Frontal cortex (tissue), 4 donors: ENCODE results near the gene RRP1. TPM values are rescaled to one million over a fixed set of nuclear protein-coding genes. Genes with fewer than 3 reads are reported as not detected.

Experiments used
- DNase-seq, 2 donors: peaks; one replicate each; pipeline ENCODE4 v3.0.0; 2012; ENCODE audit warnings: low spot score in 2 of 2
- FAIRE-seq: peaks from 2 replicates; lab custom pipeline; 2012; peaks lifted over from hg19 to GRCh38; lab: Jason Lieb, UNC
- total RNA-seq: library from RNA; depleted of rRNA; stranded (reverse); fragments of >200 nt; gene quantifications from one replicate; pipeline ENCODE4 v1.2.3, GENCODE V29; 2014
- donor health status: control.
- donor health status: control.
- donor health status: control.

The RRP1 gene
- total RNA-seq, result 13.9 TPM

GRCh38 chr21:43789276-43790009 lies at the start of gene RRP1:
Gene RRP1, plus strand, starts transcription at chr21:43789577. Its CDS starts 53 bp downstream, at chr21:43789630.
- FAIRE-seq (no peak), DNase-seq (peak; percentile 99)

- FAIRE-seq, result no peak
- no peak for DNase-seq
Measured at GRCh38 chr21:43739621-43740435, 49.5 kb upstream of the RRP1 start.

DNA sequence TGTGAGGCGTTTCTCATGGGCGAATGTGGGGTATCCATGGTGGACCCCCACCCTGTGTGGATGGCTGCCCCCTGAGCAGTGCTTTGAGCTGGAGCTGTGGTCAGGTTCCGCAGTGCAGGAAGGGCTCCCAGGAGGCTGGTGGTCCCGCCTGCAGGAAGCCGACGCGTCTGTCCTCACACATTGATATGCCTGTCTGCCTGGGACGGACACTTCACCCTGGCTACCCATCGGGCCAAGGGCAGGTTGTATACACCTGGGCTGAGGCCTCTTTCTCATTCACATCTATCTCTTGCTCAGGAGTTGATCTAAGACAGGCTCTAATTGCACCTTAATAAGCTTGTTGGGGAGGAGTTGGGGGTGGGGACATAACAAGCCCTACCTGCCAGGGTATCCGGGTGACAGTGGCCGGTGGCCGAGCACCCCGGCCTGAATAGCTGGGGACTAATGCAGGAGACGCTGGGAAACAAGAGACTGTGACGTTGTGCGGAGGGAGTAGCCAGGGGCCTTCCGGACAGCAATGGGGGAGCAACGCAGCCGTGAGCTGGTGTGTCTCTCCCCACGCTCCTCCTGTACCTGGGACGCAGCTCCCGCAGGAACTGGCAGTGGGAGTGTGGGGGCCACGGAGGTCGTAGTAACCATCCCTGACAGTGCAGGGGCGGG lies 48.8 kb upstream of the RRP1 start:
- FAIRE-seq (no peak), DNase-seq (peak; percentile 67 to 82)

DNA sequence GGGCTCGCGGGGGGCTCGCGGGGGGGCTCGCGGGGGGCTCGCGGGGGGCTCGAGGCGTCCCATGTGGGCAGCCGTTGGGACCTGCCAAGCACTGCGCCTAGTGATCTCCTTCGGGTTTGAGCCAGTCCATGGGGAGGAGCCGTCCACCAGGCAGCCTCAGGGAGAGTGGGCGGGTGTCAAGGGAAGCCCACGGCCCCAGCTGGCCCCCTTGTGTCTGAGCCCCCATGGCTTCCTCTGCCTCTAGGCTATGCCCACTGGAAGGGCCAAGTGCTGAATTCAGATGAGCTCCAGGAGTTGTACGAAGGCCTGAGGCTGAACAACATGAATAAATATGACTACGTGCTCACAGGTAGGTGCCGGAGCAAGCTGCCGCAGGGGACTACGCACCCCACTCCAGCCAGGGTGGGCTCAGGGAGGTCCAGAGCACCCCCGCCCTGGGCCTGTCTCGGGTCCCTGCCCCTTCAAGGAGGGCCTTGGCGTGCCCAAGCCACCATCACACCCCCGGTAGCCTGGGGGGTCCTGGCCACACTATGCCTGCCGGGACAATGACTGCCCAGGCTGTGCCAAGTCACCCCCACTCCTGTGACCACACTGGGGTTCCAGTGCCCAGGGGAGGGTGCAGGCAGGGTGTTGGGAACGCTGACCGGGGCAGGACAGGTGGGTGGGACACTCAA lies 47.8 kb upstream of the RRP1 start:
- no peak for DNase-seq
- FAIRE-seq, result no peak

GRCh38 chr21:43743947-43744346 lies 45.4 kb upstream of the RRP1 start:
- DNase-seq (no peak), FAIRE-seq (no peak)

DNA sequence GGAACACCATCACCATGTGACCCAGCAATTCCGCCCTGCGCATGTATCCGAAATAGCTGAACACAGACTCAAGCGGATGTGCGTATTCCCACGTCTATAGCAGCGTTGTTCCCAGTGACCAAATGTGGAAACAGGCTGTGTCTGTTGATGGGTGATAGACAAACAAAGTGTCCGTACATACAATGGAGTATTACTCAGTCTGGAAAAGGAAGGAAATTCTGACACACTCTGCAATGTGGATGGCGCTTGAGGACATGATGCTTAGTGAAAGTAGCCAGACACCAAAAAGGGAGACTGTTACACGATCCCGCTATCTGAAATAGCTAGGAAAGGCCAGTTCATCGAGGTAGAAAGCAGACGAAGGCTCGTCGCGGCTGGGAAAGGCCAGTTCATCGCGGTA lies 44.7 kb upstream of the RRP1 start:
- DNase-seq (no peak), FAIRE-seq (no peak)

DNA sequence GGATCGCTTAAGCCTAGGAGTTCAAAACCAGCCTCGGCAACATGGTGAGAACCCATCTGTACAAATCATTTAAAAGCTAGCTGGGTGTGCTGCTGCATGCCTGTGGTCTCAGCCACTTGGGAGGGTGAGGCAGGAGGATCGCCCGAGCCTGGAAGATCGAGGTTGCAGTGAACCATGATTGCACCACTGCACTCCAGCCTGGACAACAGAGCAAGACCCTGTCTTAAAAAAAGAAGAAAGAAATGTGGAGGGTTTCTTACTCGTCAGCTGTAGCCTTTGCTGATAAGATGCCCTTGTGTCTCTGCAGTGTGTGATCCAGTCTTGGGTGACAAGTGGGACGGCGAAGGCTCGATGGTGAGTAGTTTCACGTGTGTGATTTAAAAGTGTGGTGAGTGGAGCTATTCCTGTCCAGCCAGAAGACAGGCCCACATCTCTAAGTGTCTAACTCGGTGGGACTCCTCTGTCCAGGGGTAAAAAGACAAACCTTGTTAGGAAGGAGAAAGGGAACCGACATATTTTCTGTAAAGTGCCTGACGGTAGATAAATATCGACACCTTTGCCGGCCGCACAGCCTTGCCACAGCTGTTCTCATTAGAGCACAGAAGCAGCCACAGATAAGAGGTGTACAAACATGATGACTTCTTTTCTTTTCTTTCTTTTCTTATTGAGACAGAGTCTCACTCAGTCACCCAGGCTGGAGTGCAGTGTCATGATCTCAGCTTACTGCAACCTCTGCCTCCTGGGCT lies 43.4 kb upstream of the RRP1 start:
- DNase-seq (no peak), FAIRE-seq (no peak)

DNA sequence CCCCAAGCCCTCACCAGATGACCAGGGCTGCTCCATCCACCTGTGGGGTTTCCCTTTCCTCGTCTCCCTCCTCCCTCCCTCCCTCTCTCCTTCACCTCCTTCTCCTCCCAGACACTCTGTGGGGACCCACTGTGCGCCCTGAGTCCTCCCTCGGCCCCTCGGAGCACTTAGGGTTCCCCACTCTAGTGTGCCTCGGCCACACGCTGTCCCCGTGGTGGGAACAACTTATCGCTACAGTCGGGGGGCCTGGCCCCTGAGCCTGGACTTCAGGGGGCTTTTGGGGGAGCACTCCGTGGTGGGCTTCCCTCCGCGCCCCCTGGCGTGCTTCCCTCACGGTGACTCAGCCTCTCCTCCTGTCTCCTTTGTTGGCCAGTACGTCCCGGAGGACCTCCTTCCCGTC lies 40.8 kb upstream of the RRP1 start:
- FAIRE-seq, result no peak
- no peak for DNase-seq

DNA sequence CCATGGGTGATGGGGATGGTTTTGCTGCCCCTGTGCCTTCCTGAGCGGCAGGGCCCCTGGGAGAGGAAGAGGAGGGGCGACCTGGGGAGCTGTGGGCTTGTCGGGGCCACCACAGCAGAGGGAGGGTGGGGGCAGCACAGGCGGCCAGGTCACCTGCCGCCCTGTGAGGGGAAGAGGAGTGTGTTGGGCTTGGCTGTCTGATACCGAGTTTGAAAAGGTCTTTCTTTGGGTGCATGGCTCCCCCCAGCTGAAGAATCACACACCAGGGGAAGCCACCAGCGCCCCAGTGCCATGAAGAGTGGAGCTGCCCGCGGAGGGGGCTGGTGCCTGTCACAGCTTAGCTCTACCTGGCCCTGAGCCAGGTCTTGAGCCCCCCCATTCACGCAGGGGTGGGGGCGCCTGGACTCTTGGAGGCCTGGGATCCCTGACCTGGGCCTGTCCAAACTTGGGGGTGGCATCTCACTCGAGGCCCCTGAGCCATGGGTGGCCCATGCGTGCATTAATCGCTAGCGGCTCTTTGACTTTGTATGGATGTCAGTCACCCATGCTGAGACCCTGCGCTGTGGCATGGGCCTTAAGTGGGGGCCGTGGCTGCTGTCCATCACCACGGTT lies 39.6 kb upstream of the RRP1 start:
- no peak for DNase-seq
- no peak for FAIRE-seq

DNA sequence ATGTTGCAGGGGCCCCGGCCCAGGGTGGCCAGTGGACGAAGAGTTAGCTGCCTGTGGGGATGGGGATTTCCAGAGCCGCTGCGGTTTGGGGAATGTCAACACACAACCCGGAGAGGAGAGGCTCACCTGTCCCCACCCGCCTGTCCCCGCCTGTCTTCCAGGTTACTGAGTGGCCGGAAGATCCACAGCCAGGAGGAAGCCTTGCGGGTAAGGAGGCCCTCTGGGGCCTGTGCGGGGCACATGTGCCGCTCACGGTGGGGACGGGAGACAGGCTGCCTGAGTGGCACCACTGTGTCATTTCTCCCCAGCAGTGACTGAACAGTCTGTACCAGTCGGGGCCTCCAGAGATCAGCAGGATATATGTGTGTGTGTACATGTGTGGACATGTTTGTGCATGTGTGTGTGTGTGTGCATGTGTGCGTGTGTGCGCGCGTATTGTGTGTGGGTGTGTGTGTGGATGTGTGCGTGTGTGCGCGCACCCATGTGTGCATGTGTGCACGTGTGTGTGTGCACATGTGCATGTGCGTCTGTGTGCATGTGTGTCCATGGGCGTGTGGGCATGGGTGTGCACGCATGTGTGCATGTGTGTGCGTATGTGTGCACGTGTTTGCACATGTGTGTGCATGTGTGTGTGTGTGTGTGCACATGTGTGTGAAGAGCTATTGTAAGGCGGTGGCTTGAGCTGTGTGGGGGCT lies 38.9 kb upstream of the RRP1 start:
- no peak for DNase-seq
- FAIRE-seq, result no peak

GRCh38 chr21:43751955-43752591 lies 37.3 kb upstream of the RRP1 start:
- FAIRE-seq (no peak), DNase-seq (no peak)

GRCh38 chr21:43752758-43753438 lies 36.5 kb upstream of the RRP1 start:
- DNase-seq, result no peak
- no peak for FAIRE-seq

DNA sequence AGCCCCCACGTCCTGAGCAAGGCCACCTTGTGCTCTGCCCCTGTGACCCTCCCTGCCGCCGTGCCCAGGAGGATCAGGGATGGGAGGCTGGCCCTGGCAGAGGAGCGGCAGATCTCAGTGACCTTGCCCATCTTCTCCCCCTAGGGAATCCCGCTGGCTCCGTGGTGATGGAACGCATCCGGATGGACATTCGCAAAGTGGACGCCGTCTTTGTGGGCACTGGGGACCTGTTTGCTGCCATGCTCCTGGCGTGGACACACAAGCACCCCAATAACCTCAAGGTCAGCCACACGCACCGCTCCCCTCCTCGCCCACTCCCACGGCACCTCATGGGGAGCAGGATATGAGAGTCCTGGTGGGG lies 36.0 kb upstream of the RRP1 start:
- FAIRE-seq, result no peak
- DNase-seq, result no peak

DNA sequence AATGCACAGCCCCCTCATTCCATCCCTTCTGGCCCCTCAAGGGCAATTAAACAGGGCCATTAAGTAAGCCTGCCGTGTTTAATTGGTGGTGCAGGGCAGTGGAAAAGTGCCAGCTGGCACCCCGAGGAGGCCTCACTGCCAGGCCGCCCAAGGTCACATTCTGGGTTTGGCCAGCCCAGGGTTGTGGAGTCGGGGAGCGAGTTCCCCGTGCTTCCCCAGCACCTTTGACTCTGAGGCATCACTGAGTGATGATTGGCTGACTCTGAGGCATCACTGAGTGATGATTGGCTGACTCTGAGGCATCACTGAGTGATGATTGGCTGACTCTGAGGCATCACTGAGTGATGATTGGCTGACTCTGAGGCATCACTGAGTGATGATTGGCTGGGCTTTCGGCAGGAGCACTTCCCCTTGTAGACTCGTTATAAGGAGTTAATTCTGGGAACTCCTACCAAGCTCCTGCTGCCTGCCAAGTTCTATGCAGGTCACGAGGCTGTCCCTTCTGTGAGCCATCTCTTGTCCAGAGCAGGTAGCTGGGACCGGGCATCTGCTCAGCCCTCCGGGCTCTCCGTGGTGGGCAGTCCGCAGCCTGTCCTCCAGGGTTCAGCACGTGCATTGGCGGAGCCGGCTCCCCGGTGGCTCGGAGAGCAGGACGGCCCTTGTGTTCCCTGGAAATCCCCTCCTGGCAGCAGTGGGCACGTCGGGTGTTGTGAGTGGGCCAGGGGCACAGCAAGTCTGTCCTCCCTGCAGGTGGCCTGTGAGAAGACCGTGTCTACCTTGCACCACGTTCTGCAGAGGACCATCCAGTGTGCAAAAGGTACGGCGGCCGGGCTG lies 34.2 kb upstream of the RRP1 start:
- DNase-seq (no peak), FAIRE-seq (no peak)

DNA sequence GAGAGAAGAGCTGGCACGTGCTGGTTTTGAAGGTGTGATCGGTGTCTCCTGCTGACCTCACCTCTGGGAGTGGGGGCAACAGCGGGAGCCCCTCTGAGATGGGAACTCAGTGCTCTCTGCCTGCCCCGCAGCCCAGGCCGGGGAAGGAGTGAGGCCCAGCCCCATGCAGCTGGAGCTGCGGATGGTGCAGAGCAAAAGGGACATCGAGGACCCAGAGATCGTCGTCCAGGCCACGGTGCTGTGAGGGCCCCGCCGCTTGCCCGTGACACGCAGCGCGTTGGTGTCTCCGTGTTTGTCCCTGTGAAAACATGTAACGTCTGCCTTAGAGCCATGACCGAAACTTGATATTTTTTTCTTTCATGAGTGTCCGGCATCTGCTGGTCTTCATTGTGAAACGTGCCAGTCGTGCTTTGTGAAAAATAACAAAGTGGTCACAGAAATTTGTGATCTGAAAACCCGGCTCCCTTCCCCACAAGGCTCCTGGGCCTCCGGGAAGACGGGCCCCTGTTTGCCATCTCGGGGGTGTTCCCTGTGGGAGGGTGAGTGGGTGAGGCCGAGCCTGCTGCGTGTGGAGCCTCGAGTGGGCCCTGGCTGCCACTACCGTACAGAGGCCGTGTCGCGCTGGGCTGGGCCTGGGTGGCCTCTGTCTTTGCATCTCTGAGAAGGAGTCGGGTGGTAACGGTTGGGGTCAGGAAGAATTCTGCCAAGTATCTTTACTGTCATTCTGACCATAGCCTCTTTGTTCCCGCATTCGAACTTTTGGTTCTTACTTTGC lies 33.4 kb upstream of the RRP1 start:
- no peak for FAIRE-seq
- DNase-seq, result no peak

DNA sequence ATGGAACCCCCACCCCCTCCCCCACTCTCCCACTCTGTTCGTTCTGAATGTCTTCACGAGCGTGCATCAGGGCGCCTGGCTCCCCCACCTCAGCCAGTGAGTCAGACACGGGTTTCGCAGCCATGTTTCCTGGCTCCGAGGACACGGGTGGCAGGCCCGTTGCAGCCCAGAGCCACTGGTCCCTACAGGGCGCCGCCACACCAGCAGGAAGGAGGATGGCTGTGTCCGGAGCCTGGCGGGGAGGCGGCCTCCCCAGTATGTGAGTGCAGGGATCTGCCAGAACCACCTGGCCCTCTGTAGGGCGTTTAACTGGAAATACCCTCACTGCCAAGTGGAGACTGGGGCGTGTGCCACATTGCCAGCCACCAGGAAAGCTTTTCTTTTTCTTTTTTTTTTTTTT lies 31.8 kb upstream of the RRP1 start:
- no peak for FAIRE-seq
- no peak for DNase-seq
